SU-DHL-6 (cell line): ENCODE data around the gene SLC29A2.
"Not testable (repeated sequence)": the region's sequence is repeated elsewhere in the genome, so short reads cannot be mapped to it uniquely, and the experiment has no call there.

ENCODE experiments used
- CTCF ChIP-seq: fragments of 200-600 bp; sonication (generic); IDR thresholded peaks from one replicate; pipeline ENCODE4 v1.5.1; 2017; ENCODE audit warnings: antibody characterized with exemption, mild to moderate bottlenecking, low read length, moderate library complexity; ENCODE audit not compliant: insufficient read depth, poor library complexity, severe bottlenecking
- EZH2phosphoT487 ChIP-seq: fragments of 200-600 bp; sonication (generic), shearing (Covaris generic); conservative IDR thresholded peaks from 2 replicates; pipeline ENCODE4 v1.6.1; 2018; ENCODE audit warnings: mild to moderate bottlenecking, antibody characterized with exemption, low read length, moderate library complexity, mixed read lengths

- not testable (repeated sequence) for TF ChIP-seq CTCF, EZH2phosphoT487
These were observed 2.2 kb upstream of the SLC29A2 start for GRCh38 chr11:66373690-66374287.
